K562 (cell line): ENCODE data around the gene TLCD1. TPM values are rescaled to one million over a fixed set of nuclear protein-coding genes. Genes with fewer than 3 reads are reported as not detected.

ENCODE experiments used
- ATF7 ChIP-seq: fragments of 450-650 bp; IDR thresholded peaks from 2 replicates; pipeline ENCODE4 v1.7.1; 2014; ENCODE audit warnings: mild to moderate bottlenecking, moderate library complexity
- CBFA2T3 ChIP-seq: fragments of 450-650 bp; IDR thresholded peaks from 2 replicates; pipeline ENCODE4 v1.6.1; 2017
- CEBPG ChIP-seq, 3 experiments: fragments of 200-800 bp in 1 of 3; sonication (Bioruptor generic) in 1 of 3; sonication (generic) in 1 of 3; formaldehyde crosslinking in 1 of 3; IDR thresholded peaks in 2 of 3; conservative IDR thresholded peaks in 1 of 3; 2 replicates each; pipeline versions ENCODE4 v1.6.1 to v1.8.0; 2016 to 2022; ENCODE audit warnings: missing compliant biosample characterization in 2 of 3, missing genetic modification characterization in 2 of 3, mild to moderate bottlenecking in 1 of 3, missing genetic modification reagents in 1 of 3
- DIDO1 ChIP-seq: fragments of 450-650 bp; IDR thresholded peaks from 2 replicates; pipeline ENCODE4 v1.6.1; 2016; ENCODE audit warnings: low read depth, missing biosample characterization, missing genetic modification characterization
- ELK1 ChIP-seq: sonication (generic); formaldehyde crosslinking; IDR thresholded peaks from 2 replicates; pipeline ENCODE4 v1.8.1; 2022; ENCODE audit warnings: missing genetic modification reagents
- FUS ChIP-seq: fragments of 200-400 bp; formaldehyde crosslinking; optimal IDR thresholded peaks from 2 replicates; pipeline ENCODE3; 2017; ENCODE audit warnings: low read depth, low read length
- GATAD2A ChIP-seq: fragments of 450-650 bp; IDR thresholded peaks from 2 replicates; pipeline ENCODE4 v1.6.1; 2017
- KLF10 ChIP-seq: fragments of 250-450 bp; sonication (Bioruptor Pico); IDR thresholded peaks from 2 replicates; pipeline ENCODE4 v1.6.1; 2021; ENCODE audit warnings: matching md5 sums
- NCOA4 ChIP-seq: fragments of 450-650 bp; IDR thresholded peaks from 2 replicates; pipeline ENCODE4 v1.6.1; 2018; ENCODE audit warnings: mild to moderate bottlenecking; ENCODE audit not compliant: partially characterized antibody
- NFIC ChIP-seq: fragments of 450-650 bp; IDR thresholded peaks from 2 replicates; pipeline ENCODE4 v1.6.1; 2017; ENCODE audit warnings: mild to moderate bottlenecking, inconsistent platforms
- NR2C2 ChIP-seq, 2 experiments: fragments of 200-800 bp in 1 of 2; sonication (Bioruptor generic) in 1 of 2; sonication (generic) in 1 of 2; formaldehyde crosslinking in 1 of 2; IDR thresholded peaks; 2 replicates each; pipeline versions ENCODE4 v1.6.1 to v1.8.0; 2016 to 2022; ENCODE audit warnings: mild to moderate bottlenecking in 1 of 2, missing compliant biosample characterization in 1 of 2, missing genetic modification characterization in 1 of 2, missing genetic modification reagents in 1 of 2
- NR4A1 ChIP-seq, 2 experiments: fragments of 250-450 bp in 1 of 2; fragments of 450-650 bp in 1 of 2; sonication (Bioruptor Pico) in 1 of 2; IDR thresholded peaks; 2 replicates each; pipeline versions ENCODE4 v1.4.0 to v1.6.1; 2016 to 2020; ENCODE audit warnings: mild to moderate bottlenecking in 2 of 2, missing compliant biosample characterization in 1 of 2, missing genetic modification characterization in 1 of 2, moderate library complexity in 1 of 2
- PHF21A ChIP-seq: fragments of 450-650 bp; IDR thresholded peaks from 2 replicates; pipeline ENCODE4 v1.6.1; 2017; ENCODE audit warnings: low read depth, borderline replicate concordance
- RNF2 ChIP-seq: sonication (generic); IDR thresholded peaks from 2 replicates; pipeline ENCODE4 v1.6.1; 2016
- SMARCA4 ChIP-seq: fragments of 450-650 bp; IDR thresholded peaks from 2 replicates; pipeline ENCODE4 v1.6.1; 2016
- SMARCE1 ChIP-seq: fragments of 450-650 bp; IDR thresholded peaks from 2 replicates; pipeline ENCODE4 v1.7.1; 2016; ENCODE audit warnings: mild to moderate bottlenecking
- SRSF9 ChIP-seq: fragments of 200-400 bp; formaldehyde crosslinking; IDR thresholded peaks from 2 replicates; pipeline ENCODE4 v1.6.1; 2017; ENCODE audit warnings: low read depth, low read length, borderline replicate concordance
- SUPT5H ChIP-seq: fragments of 450-650 bp; IDR thresholded peaks from 2 replicates; pipeline ENCODE4 v1.6.1; 2016
- TAF1 ChIP-seq: IDR thresholded peaks from 2 replicates; pipeline ENCODE4 v1.6.1; 2011; ENCODE audit warnings: mild to moderate bottlenecking, low read length, moderate library complexity; ENCODE audit not compliant: insufficient read depth, control insufficient read depth, severe bottlenecking; ENCODE audit errors: extremely low read depth
- TAF15 ChIP-seq: fragments of 200-400 bp; formaldehyde crosslinking; IDR thresholded peaks from 2 replicates; pipeline ENCODE4 v1.6.1; 2017; ENCODE audit warnings: mild to moderate bottlenecking, low read depth, low read length, moderate library complexity
- USF1 ChIP-seq: sonication (generic); formaldehyde crosslinking; IDR thresholded peaks from 2 replicates; pipeline ENCODE4 v1.9.0; 2022; ENCODE audit warnings: mild to moderate bottlenecking, missing genetic modification reagents
- ZFP30 ChIP-seq: fragments of 250-450 bp; sonication (Bioruptor Pico); IDR thresholded peaks from 2 replicates; pipeline ENCODE4 v1.8.0; 2022; ENCODE audit warnings: moderate library complexity, mild to moderate bottlenecking, inconsistent platforms, borderline replicate concordance
- ZFP36 ChIP-seq: fragments of 150-350 bp; IDR thresholded peaks from 2 replicates; pipeline ENCODE4 v1.6.1; 2018; ENCODE audit warnings: low read length, low read depth; ENCODE audit not compliant: partially characterized antibody
- ZNF175 ChIP-seq: fragments of 200-800 bp; sonication (Bioruptor generic); IDR thresholded peaks from 2 replicates; pipeline ENCODE4 v1.6.1; 2016; ENCODE audit warnings: low read depth, mild to moderate bottlenecking, missing genetic modification characterization, missing compliant biosample characterization
- ZNF212 ChIP-seq: fragments of 450-650 bp; formaldehyde crosslinking; IDR thresholded peaks from 2 replicates; pipeline ENCODE4 v1.4.0; 2020; ENCODE audit warnings: mild to moderate bottlenecking
- ZNF347 ChIP-seq: fragments of 450-650 bp; formaldehyde crosslinking; IDR thresholded peaks from 2 replicates; pipeline ENCODE4 v1.4.0; 2020; ENCODE audit warnings: low read depth, mild to moderate bottlenecking, moderate library complexity
- ZNF444 ChIP-seq: fragments of 250-450 bp; sonication (Bioruptor Pico); IDR thresholded peaks from 2 replicates; pipeline ENCODE4 v1.4.0; 2020; ENCODE audit warnings: mild to moderate bottlenecking, moderate library complexity
- ZNF561 ChIP-seq: fragments of 450-650 bp; formaldehyde crosslinking; conservative IDR thresholded peaks from 2 replicates; pipeline ENCODE4 v1.4.0; 2020; ENCODE audit warnings: mild to moderate bottlenecking, moderate library complexity
- ZNF589 ChIP-seq: fragments of 200-800 bp; sonication (Bioruptor generic); IDR thresholded peaks from 2 replicates; pipeline ENCODE4 v1.6.1; 2016; ENCODE audit warnings: low read depth, missing genetic modification characterization, missing compliant biosample characterization
- polyA plus RNA-seq, 8 experiments: library from polyadenylated mRNA; depleted of rRNA in 4 of 8; stranded (reverse) in 5 of 8; unstranded in 3 of 8; fragments of >200 nt; fragmentation: Nextera tagmentation in 2 of 8; fragmentation: Illumina TruSeq in 1 of 8; extraction: Ambion mirVana in 2 of 8; extraction: Trizol in 1 of 8; gene quantifications; 2 replicates each; pipeline versions ENCODE4 v1.2.1 to v1.2.3, GENCODE V29; 2011 to 2014; ENCODE audit warnings: inconsistent platforms in 1 of 8, missing spikeins in 1 of 8
- total RNA-seq, 7 experiments: library from RNA; depleted of rRNA in 6 of 7; stranded (reverse); fragments of >200 nt in 6 of 7; fragmentation: Illumina TruSeq in 2 of 7; extraction: Trizol in 2 of 7; gene quantifications; 2 replicates each; pipeline versions ENCODE4 v1.2.1 to v1.2.3, GENCODE V29; 2011 to 2021; ENCODE audit warnings: low replicate concordance in 1 of 7

The TLCD1 gene
- total and polyA plus RNA-seq, 9 of the 15 experiments (the other 6 are each of a cell fraction or from before 2014, with no cell fraction given), result 6.8 to 37.7 (median 21.7) TPM

- TF ChIP-seq ZNF175 (CRISPR knock-in tag), result no peak
- no peak for TF ChIP-seq ZFP30
- TF ChIP-seq RNF2, result peak; percentile 56; the same call in 1 of the 2 replicates
- TF ChIP-seq KLF10 (CRISPR knock-in tag), result no peak
- no peak for TF ChIP-seq NFIC
- peak; percentile 51; the same call in 1 of the 2 replicates for TF ChIP-seq SMARCE1
- TF ChIP-seq NCOA4, result no peak
- no peak for TF ChIP-seq ZNF347
- TF ChIP-seq NR2C2 (CRISPR knock-in tag; IDR thresholded peaks at IDR 0.05), result peak; percentile 80
- TF ChIP-seq NR2C2 (tag; IDR thresholded peaks at IDR 0.05), result no peak; the same call in 1 of the 2 replicates
- no peak for TF ChIP-seq GATAD2A
- 0 out of 2 replicates have a peak, but pooled peaks have one; percentile 5 for TF ChIP-seq ZNF212
- TF ChIP-seq CBFA2T3, result no peak
- TF ChIP-seq USF1, result no peak
- TF ChIP-seq FUS, result peak; percentile 13
- TF ChIP-seq TAF15, result no peak
- no peak for TF ChIP-seq ZNF444
- TF ChIP-seq DIDO1 (tag), result no peak
- TF ChIP-seq ZFP36, result no peak
- TF ChIP-seq TAF1, result peak; percentile 61
- no peak; the same call in 1 of the 2 replicates for TF ChIP-seq ZNF589 (CRISPR knock-in tag)
- no peak for TF ChIP-seq PHF21A
- TF ChIP-seq ATF7, result peak; percentile 79
- no peak for TF ChIP-seq SRSF9
- TF ChIP-seq CEBPG (CRISPR knock-in tag; IDR thresholded peaks at IDR 0.05), result peak; percentile 11; the same call in 1 of the 2 replicates
- no peak for TF ChIP-seq CEBPG (tag; conservative IDR thresholded peaks at IDR 0.05 in 1 of 2, IDR thresholded peaks at IDR 0.05 in 1 of 2)
- TF ChIP-seq NR4A1 (CRISPR knock-in tag; IDR thresholded peaks at IDR 0.05), result no peak
- no peak for TF ChIP-seq NR4A1 (tag; IDR thresholded peaks at IDR 0.05)
- TF ChIP-seq SMARCA4, result peak; percentile 36; the same call in 1 of the 2 replicates
- TF ChIP-seq ZNF561 (CRISPR knock-in tag), result no peak
- TF ChIP-seq ELK1 (CRISPR knock-in tag), result no peak
- peak; percentile 28; the same call in 1 of the 2 replicates for TF ChIP-seq SUPT5H
Measured at GRCh38 chr17:28726627-28727491, 826 bp upstream of the TLCD1 start (continued).
